GM18861 (cell line): Measurements from ENCODE around the gene DPT.
A peak's percentile ranks its signal among the peaks of the same experiment; 100 is the strongest.

Experiments used
- ATAC-seq: cut with Tn5 transposase; IDR thresholded peaks from one replicate; pipeline ENCODE4 v1.9.1; 2021; ENCODE audit not compliant: unreplicated experiment

The DPT gene

GRCh38 chr1:168736520-168736919 is 7.5 kb upstream of the DPT start:
- ATAC-seq: no peak

- ATAC-seq: no peak
These were observed 7.0 kb upstream of the DPT start for GRCh38 chr1:168735974-168736373.

GRCh38 chr1:168734946-168735345 is 5.9 kb upstream of the DPT start:
- ATAC-seq: no peak

DNA sequence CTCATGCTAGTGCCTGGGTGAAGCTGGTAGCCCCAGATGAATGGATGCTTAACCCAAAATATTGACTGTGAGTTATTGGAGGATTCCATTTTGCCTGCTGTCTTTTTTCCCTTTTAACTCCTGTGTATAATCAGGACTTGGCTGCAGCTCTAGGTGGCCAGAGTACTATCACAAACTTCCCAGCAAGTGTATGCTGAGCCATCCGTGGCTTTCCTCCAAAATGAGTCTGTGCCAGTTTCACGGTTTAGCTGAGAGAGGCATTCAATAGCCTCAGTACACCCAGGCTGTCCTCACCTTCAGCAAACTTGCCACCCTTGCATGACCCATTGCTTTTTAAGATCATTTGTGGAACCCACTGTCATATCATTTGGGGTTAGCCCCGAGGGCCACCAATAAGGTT is 5.3 kb upstream of the DPT start:
- ATAC-seq: no peak

DNA sequence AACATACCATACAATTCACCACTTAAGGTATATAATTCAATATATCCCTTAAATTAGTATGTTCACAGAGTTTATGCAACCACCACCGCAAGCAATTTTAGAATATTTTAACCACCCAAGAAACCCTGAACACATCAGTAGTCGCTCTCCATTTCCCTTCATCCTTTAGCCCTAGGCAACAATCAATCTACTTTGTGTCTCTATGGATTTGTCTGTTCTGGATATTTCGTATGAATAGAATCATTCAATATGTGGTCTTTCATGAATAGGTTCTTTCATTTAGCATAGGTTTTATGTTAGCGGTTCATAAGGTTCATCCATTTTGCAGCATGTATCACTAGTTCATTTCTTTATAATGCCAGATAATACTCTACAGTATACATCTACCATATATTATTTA is 4.2 kb upstream of the DPT start:
- ATAC-seq: no peak

DNA sequence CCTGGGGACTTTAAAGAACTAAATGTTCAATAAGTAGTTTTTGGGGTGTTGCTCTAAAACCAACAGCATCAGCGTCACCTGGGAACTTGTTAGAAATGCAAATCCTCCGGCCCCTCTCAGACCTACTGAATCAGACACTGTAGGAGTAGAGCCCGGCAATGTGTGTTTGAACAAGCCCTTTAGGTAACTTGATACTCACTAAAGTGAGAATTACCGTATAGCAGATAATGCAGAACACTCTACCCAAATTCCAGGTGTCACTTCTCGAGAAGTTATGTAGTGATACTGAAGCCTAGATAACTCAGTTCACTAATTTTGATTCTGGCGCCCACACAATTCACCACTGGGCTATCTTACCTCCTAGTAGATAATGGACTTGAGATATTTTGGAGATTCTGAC is 3.7 kb upstream of the DPT start:
- no peak for ATAC-seq

- ATAC-seq: no peak
These were observed 2.4 kb upstream of the DPT start for GRCh38 chr1:168731244-168731953.

DNA sequence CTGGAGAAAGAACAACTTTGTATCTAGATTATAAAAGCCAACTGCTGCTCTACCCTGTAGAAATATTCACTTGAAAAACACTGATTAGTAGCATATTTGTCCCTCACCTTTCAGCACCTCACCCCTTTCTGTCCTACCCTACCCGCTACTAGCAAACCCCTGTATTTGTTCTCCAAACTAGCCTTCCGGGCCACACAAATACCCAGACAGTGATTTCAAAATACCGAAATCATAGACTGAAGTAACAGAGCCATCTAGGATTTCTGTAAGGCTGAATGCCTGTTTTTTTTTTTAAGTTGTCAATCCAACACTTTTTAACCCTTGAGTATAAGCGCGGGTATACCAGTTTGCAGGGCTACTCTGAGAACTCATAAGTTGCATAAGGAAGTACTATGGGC is 398 bp upstream of the DPT start:
- ATAC-seq: no peak

DNA sequence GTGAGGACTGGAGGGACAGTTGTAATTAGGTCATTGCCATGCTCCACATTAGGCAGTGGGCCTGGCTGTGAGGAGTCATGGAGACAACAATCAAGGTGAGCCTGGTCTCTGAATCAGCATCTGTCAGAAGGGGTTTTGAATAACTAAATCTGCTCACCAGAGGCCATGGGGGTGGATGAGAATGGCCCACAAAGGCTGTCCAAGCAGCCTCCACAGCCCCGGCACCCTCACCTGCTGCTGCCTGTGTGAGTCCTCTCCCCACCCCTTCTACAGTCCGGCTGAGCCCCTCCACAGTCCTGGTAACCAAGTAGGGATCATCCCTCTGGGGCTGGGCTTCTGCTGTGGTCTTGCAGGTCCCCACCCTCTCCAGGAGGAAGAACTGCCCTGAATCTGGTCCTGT is 2.3 kb downstream of the DPT start:
- no peak for ATAC-seq

- no peak for ATAC-seq
These were observed 2.7 kb downstream of the DPT start for GRCh38 chr1:168726281-168726680.

GRCh38 chr1:168725831-168726230 is 3.2 kb downstream of the DPT start:
- ATAC-seq: no peak

- no peak for ATAC-seq
These were observed 3.9 kb downstream of the DPT start for GRCh38 chr1:168725060-168725459.

- ATAC-seq: no peak
These were observed 6.0 kb downstream of the DPT start for GRCh38 chr1:168723000-168723399.

DNA sequence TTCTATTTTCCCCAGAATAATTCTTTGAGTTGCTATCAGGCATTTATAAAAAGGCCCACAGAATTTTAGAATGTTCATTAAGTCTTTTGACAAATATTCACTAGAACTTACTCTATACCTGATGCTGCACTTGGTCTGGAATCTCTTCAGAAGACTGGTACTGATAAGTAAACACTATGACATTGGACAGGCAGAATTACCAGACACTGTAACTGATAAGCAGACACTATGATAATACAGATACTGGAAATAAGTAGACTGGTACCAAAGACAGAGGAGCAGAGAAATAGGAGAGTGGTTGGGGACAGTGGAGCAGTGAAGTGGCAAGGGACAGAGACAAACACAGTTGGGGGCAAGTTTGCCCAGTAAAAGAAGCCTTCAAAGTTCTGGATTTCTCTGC is 8.2 kb downstream of the DPT start:
- no peak for ATAC-seq

- peak; percentile 87 for ATAC-seq
These were observed 9.5 kb downstream of the DPT start for GRCh38 chr1:168719306-168720111.

DNA sequence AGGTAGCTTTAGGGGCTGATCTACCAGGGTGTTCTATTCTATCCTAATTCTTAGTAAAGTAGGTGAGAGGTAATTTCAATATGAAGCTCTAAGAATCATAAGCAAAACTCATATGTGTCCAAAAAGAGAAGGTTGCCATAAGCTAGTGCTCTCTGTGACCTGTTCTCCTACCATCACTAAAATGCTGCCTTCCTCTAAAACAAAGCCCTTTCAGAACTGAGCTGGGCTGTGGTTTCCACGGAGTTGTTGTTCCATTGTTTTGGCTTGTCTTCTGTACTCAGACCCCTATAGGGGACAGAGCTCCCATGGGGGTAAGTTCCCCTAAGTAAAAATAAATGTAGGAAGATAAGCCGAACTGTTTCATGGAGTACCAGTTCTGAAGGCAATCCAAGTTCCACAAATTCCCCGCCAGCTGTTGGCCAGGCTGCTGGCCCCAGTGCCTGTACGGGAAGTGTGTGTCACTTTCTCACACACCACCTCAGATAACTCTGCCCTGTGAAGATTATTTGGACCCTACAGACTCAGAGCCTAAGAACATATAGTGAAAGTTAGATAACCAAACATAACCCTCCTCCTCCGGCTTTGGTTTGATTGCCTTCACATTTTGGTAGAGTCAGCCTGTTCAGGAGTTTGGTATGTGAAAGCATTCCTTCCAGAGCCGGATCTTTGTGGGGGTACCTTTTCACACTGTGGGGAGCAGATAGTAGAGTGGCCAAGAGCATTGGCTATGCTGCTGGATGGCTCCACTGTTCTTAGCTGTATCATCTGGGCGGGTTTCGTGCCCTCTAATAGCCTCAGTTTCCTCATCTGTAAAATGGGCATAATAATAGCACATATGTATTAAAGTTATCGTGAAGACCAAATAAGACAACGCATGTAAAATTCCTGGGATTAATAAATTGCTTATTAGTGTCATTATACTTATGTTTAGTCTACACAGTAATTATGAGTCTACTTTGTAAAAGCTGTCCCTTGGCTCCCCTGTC is 10.8 kb downstream of the DPT start:
- ATAC-seq: no peak

DNA sequence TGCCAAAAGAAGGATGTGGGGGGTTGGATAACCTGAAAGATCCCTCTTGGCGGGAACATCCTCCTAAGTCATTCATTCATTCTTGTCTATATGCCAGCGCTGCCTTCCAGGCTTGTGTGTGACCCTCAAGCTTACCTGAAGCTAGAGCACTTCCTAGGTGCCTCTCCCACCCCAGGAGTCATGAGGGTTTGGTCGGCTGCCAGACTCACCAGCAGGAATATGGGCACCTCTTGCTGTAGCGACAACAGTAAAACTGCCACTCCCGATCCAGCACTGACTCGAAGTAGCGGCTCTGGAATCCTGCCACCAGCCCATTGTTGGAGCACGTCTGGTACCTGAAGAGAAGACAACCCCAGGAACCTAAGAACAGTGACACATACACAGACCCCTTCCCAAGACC is 15.0 kb downstream of the DPT start:
- ATAC-seq: no peak

DNA sequence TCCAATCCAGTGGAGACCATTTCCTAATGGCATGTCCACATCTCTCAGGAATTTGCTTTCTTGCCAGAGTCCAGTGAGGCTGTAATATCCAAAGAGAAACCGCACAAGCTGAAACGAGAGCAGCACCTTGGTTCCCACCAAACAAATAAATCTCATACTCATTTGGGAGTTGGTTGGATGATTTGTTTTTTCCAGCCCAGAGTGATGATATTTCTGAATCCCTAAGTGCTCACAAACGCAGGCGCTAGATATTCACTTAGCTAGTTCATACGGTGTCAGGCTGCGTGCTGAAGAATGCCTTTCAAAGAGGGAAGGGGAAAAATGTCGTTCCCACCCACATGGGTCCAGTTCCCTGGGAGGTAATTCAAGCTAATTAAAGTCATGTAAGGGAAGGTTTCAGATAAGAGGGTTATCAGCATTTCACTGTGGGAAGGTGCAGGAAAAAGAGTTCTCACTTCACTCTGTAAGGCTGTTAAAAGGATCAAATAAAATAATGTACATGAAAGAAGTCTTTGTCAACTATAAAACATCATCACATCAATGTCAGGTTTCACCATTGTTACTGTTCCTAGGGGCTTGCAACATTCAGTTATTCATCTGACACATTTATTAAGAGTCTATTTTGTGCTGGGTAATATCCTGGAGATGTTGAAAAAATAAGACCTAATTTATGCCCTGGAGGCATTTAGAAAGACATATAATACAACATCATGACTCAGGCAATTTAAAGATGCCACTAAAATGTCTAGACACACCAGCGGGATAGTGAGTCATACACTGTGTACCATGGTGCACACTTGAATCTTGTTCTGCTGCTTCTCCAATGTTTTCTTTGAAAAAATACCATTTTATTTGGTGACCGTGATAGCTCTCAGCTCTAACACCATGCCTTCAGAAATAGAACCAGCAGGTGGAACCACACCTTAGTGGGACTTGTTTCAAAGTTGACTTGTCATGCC is 19.3 kb downstream of the DPT start:
- ATAC-seq: no peak

DNA sequence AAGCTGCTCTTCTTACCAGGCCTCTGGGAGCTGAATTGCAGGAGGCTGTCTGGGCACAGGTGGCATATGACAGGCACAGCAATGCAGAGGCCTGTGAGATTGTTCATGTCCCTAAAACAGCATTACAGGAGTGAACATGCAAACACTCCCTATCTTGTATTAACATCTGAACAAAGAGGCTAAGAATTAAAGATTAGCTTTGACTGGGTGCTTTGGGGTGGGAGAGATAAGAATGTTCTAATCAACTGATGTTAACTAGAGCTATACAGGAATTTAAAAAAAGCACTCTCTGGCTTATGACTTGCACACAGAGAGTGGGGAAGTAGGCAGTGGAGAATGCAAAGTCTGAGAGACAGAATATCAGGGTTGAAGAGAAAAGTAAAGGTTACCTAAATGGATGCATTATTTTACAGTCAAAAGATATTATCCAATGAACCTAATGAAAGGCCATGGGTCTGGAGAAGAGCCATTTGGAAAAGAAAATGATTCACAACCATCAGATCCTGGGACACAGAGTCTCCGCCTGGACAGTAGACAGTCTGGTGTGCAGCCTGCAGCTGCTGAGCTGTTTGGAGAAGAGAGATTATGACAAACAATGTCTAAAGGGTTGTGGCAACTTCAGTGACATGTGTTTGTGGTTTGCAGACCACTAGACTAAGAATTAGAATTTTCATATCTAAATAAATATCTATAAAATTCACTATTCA is 20.2 kb downstream of the DPT start:
- no peak for ATAC-seq
